GM21367 (cell line): ENCODE results near the gene PAX8.

ENCODE experiments used
- ATAC-seq: cut with Tn5 transposase; IDR thresholded peaks from one replicate; pipeline ENCODE4 v1.9.1; 2021; ENCODE audit not compliant: unreplicated experiment

Gene PAX8

GRCh38 chr2:113187771-113188170 lies 91.0 kb downstream of the PAX8 start:
- no peak for ATAC-seq

- ATAC-seq: no peak
Observed at GRCh38 chr2:113186433-113186796, 92.3 kb downstream of the PAX8 start.

- ATAC-seq: no peak
Observed at GRCh38 chr2:113185664-113186432, 92.9 kb downstream of the PAX8 start.

- ATAC-seq: no peak
Observed at GRCh38 chr2:113184531-113185230, 94.0 kb downstream of the PAX8 start.

GRCh38 chr2:113183703-113184102 lies 95.0 kb downstream of the PAX8 start:
- ATAC-seq: no peak

- no peak for ATAC-seq
Observed at GRCh38 chr2:113183264-113183663, 95.5 kb downstream of the PAX8 start.

- no peak for ATAC-seq
Observed at GRCh38 chr2:113182471-113183260, 96.1 kb downstream of the PAX8 start.

GRCh38 chr2:113181258-113182051 lies 97.3 kb downstream of the PAX8 start:
- no peak for ATAC-seq

GRCh38 chr2:113180131-113180946 lies 98.4 kb downstream of the PAX8 start:
- ATAC-seq: no peak

GRCh38 chr2:113179446-113180045 lies 99.2 kb downstream of the PAX8 start:
- no peak for ATAC-seq

- ATAC-seq: no peak
Observed at GRCh38 chr2:113178891-113179290, 99.8 kb downstream of the PAX8 start.

- ATAC-seq: no peak
Observed at GRCh38 chr2:113178069-113178746, 100.5 kb downstream of the PAX8 start.

- no peak for ATAC-seq
Observed at GRCh38 chr2:113176696-113177355, 101.9 kb downstream of the PAX8 start.

GRCh38 chr2:113175736-113176695 lies 102.7 kb downstream of the PAX8 start:
- no peak for ATAC-seq

GRCh38 chr2:113175042-113175628 lies 103.6 kb downstream of the PAX8 start:
- peak; percentile 59 for ATAC-seq

- no peak for ATAC-seq
Observed at GRCh38 chr2:113174376-113174750, 104.4 kb downstream of the PAX8 start.
